ENCODE measurements around the gene MGAT5.
"Not testable (repeated sequence)": the region's sequence is repeated elsewhere in the genome, so short reads cannot be mapped to it uniquely, and the experiment has no call there.

The MGAT5 gene

GRCh38 chr2:134455426-134455825 is 201.6 kb downstream of the MGAT5 start:
- FAIRE-seq: no peak

GRCh38 chr2:134457353-134457752 is 203.5 kb downstream of the MGAT5 start:
- no peak for FAIRE-seq

GRCh38 chr2:134457765-134458472 is 204.0 kb downstream of the MGAT5 start:
- FAIRE-seq: no peak

- FAIRE-seq: no peak
Measured at GRCh38 chr2:134458473-134458853, 204.6 kb downstream of the MGAT5 start.

GRCh38 chr2:134458950-134459349 is 205.1 kb downstream of the MGAT5 start:
- no peak for FAIRE-seq

GRCh38 chr2:134459706-134460406 is 206.0 kb downstream of the MGAT5 start:
- no peak for FAIRE-seq

- no peak for FAIRE-seq
Measured at GRCh38 chr2:134460583-134460998, 206.7 kb downstream of the MGAT5 start.

GRCh38 chr2:134461511-134461910 is 207.6 kb downstream of the MGAT5 start:
- FAIRE-seq: no peak

- no peak for FAIRE-seq
Measured at GRCh38 chr2:134462275-134462674, 208.4 kb downstream of the MGAT5 start.

- no peak for FAIRE-seq
Measured at GRCh38 chr2:134462791-134463698, 209.2 kb downstream of the MGAT5 start.

GRCh38 chr2:134463699-134464022 is 209.8 kb downstream of the MGAT5 start:
- no peak for FAIRE-seq

- no peak for FAIRE-seq
Measured at GRCh38 chr2:134465228-134466105, 211.6 kb downstream of the MGAT5 start.

- FAIRE-seq: no peak
Measured at GRCh38 chr2:134466141-134466540, 212.3 kb downstream of the MGAT5 start.

- FAIRE-seq: no peak
Measured at GRCh38 chr2:134468164-134468563, 214.3 kb downstream of the MGAT5 start.

- no peak for FAIRE-seq
Measured at GRCh38 chr2:134468776-134469175, 214.9 kb downstream of the MGAT5 start.

GRCh38 chr2:134469516-134470115 is 215.7 kb downstream of the MGAT5 start:
- FAIRE-seq: no peak

- no peak for FAIRE-seq
Measured at GRCh38 chr2:134470561-134471168, 216.8 kb downstream of the MGAT5 start.

GRCh38 chr2:134476982-134477381 is 223.1 kb downstream of the MGAT5 start:
- FAIRE-seq: not testable (repeated sequence)

- FAIRE-seq: no peak
Measured at GRCh38 chr2:134479696-134480330, 225.9 kb downstream of the MGAT5 start.

GRCh38 chr2:134482131-134482723 is 228.4 kb downstream of the MGAT5 start:
- FAIRE-seq: no peak

Data from A204.1 (cell line).